ENCODE data around the gene MAP1LC3B2.

The MAP1LC3B2 gene

DNA sequence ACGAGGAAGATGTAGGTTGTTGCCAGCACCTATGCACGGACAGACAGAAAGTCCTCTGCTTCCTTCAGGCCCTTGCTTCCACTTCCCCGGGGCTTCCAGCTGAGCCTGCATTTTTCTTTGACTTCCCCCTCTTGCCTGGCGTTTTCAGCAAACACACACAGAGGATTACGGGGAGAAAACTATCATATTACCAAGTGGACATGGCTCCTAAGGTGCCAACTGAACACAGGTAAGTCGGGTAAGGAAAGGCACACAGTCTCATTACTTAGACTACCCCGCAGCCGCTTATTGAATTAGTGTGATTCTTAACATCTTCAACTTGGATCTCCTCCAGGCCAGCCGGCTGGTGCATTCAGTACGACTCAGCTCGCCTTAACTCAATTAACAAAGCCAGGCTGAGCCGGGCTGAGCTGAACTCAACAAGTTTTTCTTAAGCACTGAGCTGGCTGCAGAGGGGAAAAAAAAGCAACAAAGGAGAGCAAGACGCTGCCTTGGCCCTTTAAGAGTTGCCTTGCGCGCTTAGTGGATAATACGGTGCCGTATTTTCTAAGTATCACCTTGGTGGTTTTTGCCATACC, 19.2 kb upstream of the MAP1LC3B2 start:
- Histone ChIP-seq H3K36me3 (ENCODE audit: insufficient read depth, low read length) (no peaks in the 10 kb centered on the region), H3K27ac (peak overlapping the region; percentile 51; the same call in 1 of the 2 replicates), H3K9me3 (ENCODE audit: low read depth, low read length) (no peaks in the 10 kb centered on the region), H3K9ac (ENCODE audit: insufficient read length) (no peak overlapping the region), H3K4me3 (peak overlapping the region; percentile 58)
- TF ChIP-seq POLR2AphosphoS5 (IDR thresholded peaks at IDR 0.05; ENCODE audit: borderline replicate concordance, low read depth, low read length) = no peak
- no peak for TF ChIP-seq EZH2 (IDR thresholded peaks at IDR 0.05)
- TF ChIP-seq FOXP2 (optimal IDR thresholded peaks at IDR 0.05; ENCODE audit: control extremely low read depth, extremely low read length, insufficient read depth) = no peak
- DNase-seq (ENCODE audit: low read depth, low spot score) = peak; percentile 34

DNA sequence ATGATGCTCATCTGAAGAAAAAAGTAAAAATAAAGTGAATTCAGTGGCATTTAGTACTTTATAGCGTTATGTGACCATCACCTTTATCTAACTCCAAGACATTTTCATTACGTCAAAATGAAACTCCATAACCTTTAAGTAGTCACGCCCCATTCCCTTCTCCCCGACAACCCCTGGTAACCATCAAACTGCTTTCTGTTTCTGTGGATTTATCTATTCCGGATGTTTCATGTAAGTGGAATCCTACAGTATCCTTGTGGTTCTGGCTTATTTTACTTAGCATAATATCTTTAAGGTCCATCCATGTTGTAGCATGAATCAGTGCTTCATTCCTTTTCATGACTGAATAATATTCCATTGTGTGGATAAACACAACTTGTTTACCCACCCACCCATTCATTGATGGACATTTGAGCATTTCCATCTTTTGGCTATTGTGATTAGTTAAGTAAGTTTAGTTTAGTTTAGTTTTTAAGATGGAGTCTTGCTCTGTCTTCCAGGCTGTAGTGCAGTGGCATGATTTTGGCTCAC, 18.5 kb upstream of the MAP1LC3B2 start:
- no peaks in the 10 kb centered on the region for H3K9me3 ChIP-seq (ENCODE audit: low read depth, low read length)
- peak overlapping the region; percentile 58 for H3K4me3 ChIP-seq
- H3K9ac ChIP-seq (ENCODE audit: insufficient read length) = no peak overlapping the region
- H3K27ac ChIP-seq = no peak overlapping the region
- no peak for DNase-seq (ENCODE audit: low read depth, low spot score)
- TF ChIP-seq POLR2AphosphoS5 (IDR thresholded peaks at IDR 0.05; ENCODE audit: borderline replicate concordance, low read depth, low read length) (no peak), FOXP2 (optimal IDR thresholded peaks at IDR 0.05; ENCODE audit: control extremely low read depth, extremely low read length, insufficient read depth) (no peak), EZH2 (IDR thresholded peaks at IDR 0.05) (no peak)
- H3K36me3 ChIP-seq (ENCODE audit: insufficient read depth, low read length) = no peaks in the 10 kb centered on the region

DNA sequence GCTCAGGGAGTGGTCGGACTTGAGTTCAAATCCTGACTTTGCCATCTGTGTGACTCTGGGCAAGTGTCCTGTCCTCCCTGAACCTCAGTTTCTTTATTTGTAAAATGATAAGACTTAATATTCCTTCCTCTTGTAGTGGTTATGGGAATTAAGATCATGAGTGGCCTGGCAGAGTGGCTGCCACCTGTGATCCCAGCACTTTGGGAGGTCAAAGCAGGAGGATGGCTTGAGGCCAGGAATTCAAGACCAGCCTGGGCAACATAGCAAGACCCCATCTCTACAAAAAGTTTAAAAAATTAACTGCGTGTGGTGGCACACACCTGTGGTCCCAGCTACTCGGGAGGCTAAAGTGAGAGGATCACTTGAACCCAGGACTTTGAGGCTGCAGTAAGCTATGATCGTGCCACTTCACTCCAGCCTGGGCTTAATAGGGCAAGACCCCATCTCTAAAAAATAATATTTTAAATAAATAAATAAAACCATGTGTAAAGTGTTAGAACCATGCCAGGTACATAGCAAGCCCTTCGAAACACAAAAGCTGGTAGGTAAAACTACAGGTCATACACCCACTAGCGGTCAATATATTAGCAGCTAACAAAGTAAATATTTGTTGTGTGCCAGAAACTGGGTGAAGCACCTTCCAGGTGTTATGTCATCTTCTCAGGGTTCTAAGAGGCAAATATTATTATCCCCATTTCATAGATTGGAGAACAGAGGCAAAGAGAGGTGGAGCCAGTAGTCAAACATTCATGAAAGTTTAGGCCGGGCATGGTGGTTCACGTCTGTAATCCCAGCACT, 17.4 kb upstream of the MAP1LC3B2 start:
- Histone ChIP-seq H3K27ac (no peak overlapping the region), H3K9ac (ENCODE audit: insufficient read length) (no peak overlapping the region), H3K36me3 (ENCODE audit: insufficient read depth, low read length) (no peaks in the 10 kb centered on the region), H3K4me3 (no peak overlapping the region), H3K9me3 (ENCODE audit: low read depth, low read length) (no peaks in the 10 kb centered on the region)
- DNase-seq (ENCODE audit: low read depth, low spot score) = no peak
- no peak for TF ChIP-seq POLR2AphosphoS5 (IDR thresholded peaks at IDR 0.05; ENCODE audit: borderline replicate concordance, low read depth, low read length)
- no peak for TF ChIP-seq EZH2 (IDR thresholded peaks at IDR 0.05)
- TF ChIP-seq FOXP2 (optimal IDR thresholded peaks at IDR 0.05; ENCODE audit: control extremely low read depth, extremely low read length, insufficient read depth) = no peak

DNA sequence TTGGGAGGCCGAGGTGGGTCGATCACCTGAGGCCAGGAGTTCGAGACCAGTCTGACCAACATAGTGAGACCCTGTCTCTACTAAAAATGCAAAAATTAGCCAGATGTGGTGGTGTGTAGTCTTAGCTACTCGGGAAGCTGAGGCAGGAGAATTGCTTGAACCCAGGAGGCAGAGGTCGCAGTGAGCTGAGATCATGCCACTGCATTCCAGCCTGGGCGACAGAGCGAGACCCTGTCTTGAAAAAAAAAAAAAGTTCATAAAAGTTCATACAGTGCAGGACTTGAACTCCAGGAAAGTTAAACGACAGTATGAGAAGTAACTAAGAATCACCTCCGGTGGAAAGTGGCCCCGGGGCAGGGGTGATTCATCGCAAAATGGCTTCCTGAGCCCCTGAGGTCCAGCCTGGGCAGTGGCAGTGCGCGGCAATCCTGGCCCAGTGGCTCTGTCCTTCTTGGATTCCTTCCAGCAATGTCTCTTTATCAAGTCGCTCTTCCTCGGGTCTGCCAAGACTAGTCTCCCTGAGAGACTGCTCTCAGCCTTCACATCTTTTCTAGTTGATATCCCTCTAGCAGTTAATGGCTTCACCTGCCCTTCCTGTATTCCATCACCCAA, 16.7 kb upstream of the MAP1LC3B2 start:
- no peak for DNase-seq (ENCODE audit: low read depth, low spot score)
- TF ChIP-seq POLR2AphosphoS5 (IDR thresholded peaks at IDR 0.05; ENCODE audit: borderline replicate concordance, low read depth, low read length) = no peak
- Histone ChIP-seq H3K9me3 (ENCODE audit: low read depth, low read length) (no peaks in the 10 kb centered on the region), H3K36me3 (ENCODE audit: insufficient read depth, low read length) (no peaks in the 10 kb centered on the region), H3K4me3 (no peak overlapping the region), H3K27ac (no peak overlapping the region), H3K9ac (ENCODE audit: insufficient read length) (no peak overlapping the region)

DNA sequence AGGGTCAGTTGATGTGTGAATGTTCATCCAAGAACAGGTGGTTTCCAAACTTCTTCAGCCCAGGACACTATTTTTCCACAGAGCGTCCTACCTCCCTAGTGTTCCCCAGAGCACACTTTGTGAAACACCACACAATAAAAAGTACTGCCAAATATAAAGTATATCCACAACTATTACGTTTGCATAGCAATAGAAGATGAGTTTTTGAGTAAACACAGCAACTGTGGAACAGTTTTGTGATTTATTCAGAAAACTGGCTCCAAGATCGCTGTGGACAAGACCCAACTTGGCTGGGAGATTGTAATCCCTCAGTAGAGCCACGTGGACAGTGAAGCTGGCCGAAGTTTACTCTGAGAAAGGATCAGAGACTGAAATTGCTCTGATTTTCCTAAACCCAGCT, 14.5 kb upstream of the MAP1LC3B2 start:
- Histone ChIP-seq H3K36me3 (ENCODE audit: insufficient read depth, low read length) (no peaks in the 10 kb centered on the region), H3K9me3 (ENCODE audit: low read depth, low read length) (no peaks in the 10 kb centered on the region), H3K4me3 (no peak overlapping the region), H3K9ac (ENCODE audit: insufficient read length) (no peak overlapping the region), H3K27ac (0 out of 2 replicates have a peak overlapping the region, but pooled peaks have one; percentile 16)
- DNase-seq (ENCODE audit: low read depth, low spot score) = no peak
- TF ChIP-seq FOXP2 (optimal IDR thresholded peaks at IDR 0.05; ENCODE audit: control extremely low read depth, extremely low read length, insufficient read depth) (no peak), POLR2AphosphoS5 (IDR thresholded peaks at IDR 0.05; ENCODE audit: borderline replicate concordance, low read depth, low read length) (no peak), EZH2 (IDR thresholded peaks at IDR 0.05) (no peak)

DNA sequence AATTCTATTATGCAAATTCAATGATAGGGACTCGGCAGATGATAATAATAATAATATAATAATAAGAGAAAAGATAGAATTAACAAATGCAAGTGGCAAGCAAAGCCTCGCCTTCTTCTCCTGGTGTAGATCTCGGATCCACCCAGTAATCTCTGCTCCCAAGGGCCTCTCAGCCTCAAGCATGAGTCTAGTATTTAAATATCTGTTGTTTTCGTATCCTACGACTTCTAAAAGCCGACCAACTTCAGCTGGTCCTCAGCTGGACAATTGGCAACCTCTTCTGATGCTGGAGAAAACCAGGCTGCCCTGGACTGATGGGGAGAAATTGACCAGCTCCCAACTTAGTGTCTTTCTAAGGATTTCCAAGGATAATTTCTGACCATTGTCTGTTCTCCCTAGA, 14.0 kb upstream of the MAP1LC3B2 start:
- no peak overlapping the region for H3K27ac ChIP-seq
- no peaks in the 10 kb centered on the region for H3K9me3 ChIP-seq (ENCODE audit: low read depth, low read length)
- no peak for DNase-seq (ENCODE audit: low read depth, low spot score)
- TF ChIP-seq POLR2AphosphoS5 (IDR thresholded peaks at IDR 0.05; ENCODE audit: borderline replicate concordance, low read depth, low read length) (no peak), FOXP2 (optimal IDR thresholded peaks at IDR 0.05; ENCODE audit: control extremely low read depth, extremely low read length, insufficient read depth) (no peak), EZH2 (IDR thresholded peaks at IDR 0.05) (no peak)
- no peak overlapping the region for H3K4me3 ChIP-seq
- no peaks in the 10 kb centered on the region for H3K36me3 ChIP-seq (ENCODE audit: insufficient read depth, low read length)
- H3K9ac ChIP-seq (ENCODE audit: insufficient read length) = no peak overlapping the region

DNA sequence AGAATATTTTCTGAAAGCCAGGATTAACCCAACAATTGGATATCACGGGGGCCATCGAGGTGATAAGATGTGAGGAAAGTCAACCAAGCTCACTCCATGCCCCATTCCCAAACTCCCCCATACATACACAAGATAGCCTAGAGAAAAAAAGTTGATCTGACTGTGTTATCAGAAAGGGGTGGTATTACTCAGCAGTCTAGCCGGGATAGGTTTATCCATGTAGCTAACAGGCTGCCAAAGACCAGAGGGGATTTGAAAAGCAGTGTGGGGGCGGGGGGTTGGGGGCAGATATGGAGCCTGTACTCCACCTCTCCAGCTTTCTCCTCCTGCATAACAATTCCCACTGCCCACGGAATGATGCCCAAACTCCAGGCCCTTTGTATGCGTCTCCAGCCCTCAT, 13.2 kb upstream of the MAP1LC3B2 start:
- Histone ChIP-seq H3K4me3 (no peak overlapping the region), H3K9ac (ENCODE audit: insufficient read length) (no peak overlapping the region), H3K9me3 (ENCODE audit: low read depth, low read length) (no peaks in the 10 kb centered on the region), H3K27ac (no peak overlapping the region), H3K36me3 (ENCODE audit: insufficient read depth, low read length) (no peaks in the 10 kb centered on the region)
- TF ChIP-seq POLR2AphosphoS5 (IDR thresholded peaks at IDR 0.05; ENCODE audit: borderline replicate concordance, low read depth, low read length) = no peak
- TF ChIP-seq FOXP2 (optimal IDR thresholded peaks at IDR 0.05; ENCODE audit: control extremely low read depth, extremely low read length, insufficient read depth) = no peak
- no peak for TF ChIP-seq EZH2 (IDR thresholded peaks at IDR 0.05)
- no peak for DNase-seq (ENCODE audit: low read depth, low spot score)

DNA sequence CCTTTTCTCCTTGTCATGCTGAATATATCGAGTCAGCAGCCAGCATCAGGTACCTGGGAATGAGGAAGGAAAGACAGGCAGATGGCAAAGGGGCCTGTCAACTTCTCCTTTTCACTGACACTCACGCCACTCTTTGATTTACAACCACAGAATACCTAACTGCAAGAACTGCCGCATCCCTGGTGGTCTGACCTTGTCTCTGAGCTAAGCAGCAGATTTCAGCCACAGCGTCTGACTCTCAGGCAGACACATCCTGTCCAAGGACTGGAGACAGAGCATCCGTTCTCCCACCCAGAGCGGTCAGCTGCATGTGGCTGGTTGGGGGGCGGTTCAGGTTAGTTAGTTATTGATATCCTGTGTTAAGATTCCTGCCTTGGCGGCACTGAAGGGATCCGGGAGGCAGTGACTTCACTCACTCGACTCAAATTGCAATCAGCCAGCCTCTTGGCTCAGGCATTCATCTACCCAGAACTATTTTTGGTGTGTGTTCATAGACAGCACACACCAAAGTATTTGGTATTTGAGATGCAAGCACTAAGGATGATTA, 11.2 kb upstream of the MAP1LC3B2 start:
- no peaks in the 10 kb centered on the region for H3K9me3 ChIP-seq (ENCODE audit: low read depth, low read length)
- DNase-seq (ENCODE audit: low read depth, low spot score) = no peak
- no peak overlapping the region for H3K9ac ChIP-seq (ENCODE audit: insufficient read length)
- no peak overlapping the region for H3K27ac ChIP-seq
- TF ChIP-seq FOXP2 (optimal IDR thresholded peaks at IDR 0.05; ENCODE audit: control extremely low read depth, extremely low read length, insufficient read depth) = no peak
- no peak for TF ChIP-seq POLR2AphosphoS5 (IDR thresholded peaks at IDR 0.05; ENCODE audit: borderline replicate concordance, low read depth, low read length)
- TF ChIP-seq EZH2 (IDR thresholded peaks at IDR 0.05) = no peak
- no peak overlapping the region for H3K4me3 ChIP-seq
- no peaks in the 10 kb centered on the region for H3K36me3 ChIP-seq (ENCODE audit: insufficient read depth, low read length)
